Hepatocyte (in vitro differentiated cells): ENCODE data around the gene VOPP1. TPM values are rescaled to one million over a fixed set of nuclear protein-coding genes. Genes with fewer than 3 reads are reported as not detected.

Source experiments
- DNase-seq: peaks from one replicate; pipeline ENCODE4 v3.0.0-alpha.2; 2016; ENCODE audit warnings: low spot score
- H2AFZ ChIP-seq: fragments of 200-600 bp; sonication (generic); 2 replicates; pipeline ENCODE4 v1.6.0; 2016; ENCODE audit warnings: antibody characterized with exemption, mild to moderate bottlenecking
- H3K27ac ChIP-seq: fragments of 200-600 bp; sonication (generic); 2 replicates; pipeline ENCODE4 v1.5.1; 2016; ENCODE audit warnings: mild to moderate bottlenecking
- H3K27me3 ChIP-seq: fragments of 200-600 bp; sonication (generic); 2 replicates; pipeline ENCODE4 v1.6.1; 2016
- H3K36me3 ChIP-seq: fragments of 200-600 bp; sonication (generic); replicated peaks from 2 replicates; pipeline ENCODE4 v1.5.1; 2016; ENCODE audit warnings: low read depth; ENCODE audit not compliant: insufficient read depth
- H3K4me1 ChIP-seq: fragments of 200-600 bp; sonication (generic); 2 replicates; pipeline ENCODE4 v1.5.1; 2016; ENCODE audit warnings: mild to moderate bottlenecking, moderate library complexity; ENCODE audit not compliant: insufficient read depth
- H3K4me2 ChIP-seq: fragments of 200-600 bp; sonication (generic); 2 replicates; pipeline ENCODE4 v1.6.0; 2016
- H3K4me3 ChIP-seq: fragments of 200-600 bp; sonication (generic); 2 replicates; pipeline ENCODE4 v1.5.1; 2016; ENCODE audit warnings: mild to moderate bottlenecking
- H3K79me2 ChIP-seq: fragments of 200-600 bp; sonication (generic); 2 replicates; pipeline ENCODE4 v1.6.0; 2017; ENCODE audit warnings: mild to moderate bottlenecking
- H3K9me2 ChIP-seq: fragments of 200-600 bp; sonication (generic); replicated peaks from 2 replicates; pipeline ENCODE4 v1.6.0; 2017; ENCODE audit warnings: mild to moderate bottlenecking; ENCODE audit not compliant: insufficient read depth
- H3K9me3 ChIP-seq: fragments of 200-600 bp; sonication (generic); 2 replicates; pipeline ENCODE4 v1.5.1; 2016; ENCODE audit warnings: low read depth, mild to moderate bottlenecking
- H4K20me1 ChIP-seq: fragments of 200-600 bp; sonication (generic); 2 replicates; pipeline ENCODE4 v1.6.0; 2016; ENCODE audit warnings: mild to moderate bottlenecking; ENCODE audit not compliant: insufficient read depth, poor library complexity, severe bottlenecking
- CTCF ChIP-seq: fragments of 200-600 bp; sonication (generic); IDR thresholded peaks from 2 replicates; pipeline ENCODE4 v1.5.1; 2016; ENCODE audit warnings: antibody characterized with exemption, mild to moderate bottlenecking; ENCODE audit not compliant: poor library complexity
- EZH2 ChIP-seq: fragments of 200-600 bp; sonication (generic); IDR thresholded peaks from 2 replicates; pipeline ENCODE4 v1.6.1; 2016; ENCODE audit warnings: antibody characterized with exemption, mild to moderate bottlenecking, borderline replicate concordance
- EZH2phosphoT487 ChIP-seq: fragments of 200-600 bp; sonication (generic); IDR thresholded peaks from one replicate; pipeline ENCODE4 v1.6.1; 2018; ENCODE audit warnings: antibody characterized with exemption, mild to moderate bottlenecking, low read depth, moderate library complexity; ENCODE audit not compliant: unreplicated experiment, severe bottlenecking
- WGBS: methylation state at CpG from one replicate; pipeline ENCODE4 v1.1.6; 2016; ENCODE audit warnings: low lambda C conversion rate; ENCODE audit errors: missing lambda C conversion rate; 5-methylcytosine and 5-hydroxymethylcytosine counted together
- polyA plus RNA-seq: library from polyadenylated mRNA; unstranded; fragments of >200 nt; fragmentation: Nextera tagmentation; extraction: Ambion mirVana; gene quantifications from 2 replicates; pipeline ENCODE4 v1.2.1, GENCODE V29; 2016
- total RNA-seq: library from RNA; depleted of rRNA; stranded (reverse); fragments of >200 nt; gene quantifications from 2 replicates; pipeline ENCODE4 v1.2.3, GENCODE V29; 2014

The VOPP1 gene
- total and polyA plus RNA-seq, 2 experiments from 2014 or later = 6.5 to 25.3 TPM

- no peaks in the 10 kb centered on the region for H3K79me2 ChIP-seq
- peaks cover 11% of the 10 kb centered on the region for H3K4me1 ChIP-seq
- H3K36me3 ChIP-seq = no peaks in the 10 kb centered on the region
- no peak overlapping the region for H2AFZ ChIP-seq
- no peak overlapping the region for H3K4me2 ChIP-seq
- TF ChIP-seq EZH2 = no peak
- TF ChIP-seq CTCF = no peak
- no peak for TF ChIP-seq EZH2phosphoT487
- H3K27me3 ChIP-seq = no peaks in the 10 kb centered on the region
- no peak overlapping the region for H3K4me3 ChIP-seq
- no peaks in the 10 kb centered on the region for H3K9me2 ChIP-seq
- H3K9me3 ChIP-seq = no peaks in the 10 kb centered on the region
- WGBS = 94% methylated on average over 4 of the region's 4 CpGs
- no peak overlapping the region for H3K27ac ChIP-seq
- DNase-seq = no peak
- H4K20me1 ChIP-seq = no peaks in the 10 kb centered on the region
Observed at GRCh38 chr7:55576753-55577152, 4.5 kb upstream of the VOPP1 start.

DNA sequence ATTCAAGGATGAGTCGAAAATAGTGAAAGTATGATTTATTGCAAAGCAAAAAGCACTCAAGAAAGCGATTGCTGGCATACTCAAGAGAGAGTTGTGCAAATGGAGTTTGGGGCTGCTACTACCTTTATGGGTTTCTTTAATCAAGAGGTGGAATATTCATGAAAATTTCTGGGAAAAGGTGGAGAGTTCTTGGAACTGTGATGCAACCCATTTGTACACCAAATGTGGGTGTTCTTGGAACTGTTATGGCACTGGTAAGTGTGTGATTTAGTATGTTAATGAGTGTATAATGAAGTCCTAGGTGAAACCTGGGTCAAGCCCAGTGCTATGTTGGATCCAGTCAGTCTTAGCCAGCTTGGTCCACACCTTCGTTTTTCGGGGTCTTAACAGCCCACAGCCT lies 3.4 kb upstream of the VOPP1 start:
- Histone ChIP-seq H3K4me3 (no peak overlapping the region), H3K27ac (no peak overlapping the region), H4K20me1 (no peaks in the 10 kb centered on the region), H3K79me2 (peaks cover 5% of the 10 kb centered on the region), H3K4me2 (no peak overlapping the region), H3K9me3 (no peaks in the 10 kb centered on the region), H2AFZ (no peak overlapping the region), H3K27me3 (no peaks in the 10 kb centered on the region), H3K4me1 (peaks cover 11% of the 10 kb centered on the region), H3K9me2 (no peaks in the 10 kb centered on the region), H3K36me3 (no peaks in the 10 kb centered on the region)
- DNase-seq = no peak
- TF ChIP-seq CTCF (no peak), EZH2 (no peak), EZH2phosphoT487 (no peak)
- 92% methylated on average over 4 of the region's 4 CpGs for WGBS

GRCh38 chr7:55575098-55575497 lies 2.8 kb upstream of the VOPP1 start:
- DNase-seq = no peak
- peaks cover 9% of the 10 kb centered on the region for H3K79me2 ChIP-seq
- H3K9me2 ChIP-seq = no peaks in the 10 kb centered on the region
- no peaks in the 10 kb centered on the region for H3K9me3 ChIP-seq
- H3K4me3 ChIP-seq = no peak overlapping the region
- H3K4me1 ChIP-seq = peaks cover 12% of the 10 kb centered on the region
- H4K20me1 ChIP-seq = no peaks in the 10 kb centered on the region
- H2AFZ ChIP-seq = no peak overlapping the region
- WGBS = 79% methylated on average over 9 of the region's 9 CpGs
- H3K36me3 ChIP-seq = no peaks in the 10 kb centered on the region
- no peak overlapping the region for H3K4me2 ChIP-seq
- no peak for TF ChIP-seq CTCF
- no peak for TF ChIP-seq EZH2
- TF ChIP-seq EZH2phosphoT487 = no peak
- H3K27ac ChIP-seq = no peak overlapping the region
- no peaks in the 10 kb centered on the region for H3K27me3 ChIP-seq

- Histone ChIP-seq H2AFZ (no peak overlapping the region), H3K79me2 (peaks cover 17% of the 10 kb centered on the region), H3K27me3 (no peaks in the 10 kb centered on the region), H3K4me1 (peaks cover 14% of the 10 kb centered on the region), H4K20me1 (no peaks in the 10 kb centered on the region), H3K9me3 (no peaks in the 10 kb centered on the region), H3K9me2 (no peaks in the 10 kb centered on the region), H3K27ac (no peak overlapping the region), H3K4me3 (no peak overlapping the region), H3K4me2 (no peak overlapping the region), H3K36me3 (no peaks in the 10 kb centered on the region)
- 54% methylated on average over 3 of the region's 3 CpGs for WGBS
- no peak for DNase-seq
- TF ChIP-seq EZH2 (no peak), CTCF (no peak), EZH2phosphoT487 (no peak)
Observed at GRCh38 chr7:55574051-55574717, 1.9 kb upstream of the VOPP1 start.
